ENCODE data around the gene DEFB131A. TPM values are rescaled to one million over a fixed set of nuclear protein-coding genes. Genes with fewer than 3 reads are reported as not detected.
"Not testable (repeated sequence)": the region's sequence is repeated elsewhere in the genome, so short reads cannot be mapped to it uniquely, and the experiment has no call there.

The DEFB131A gene
- total RNA-seq, 1 donor from 2014 or later: not detected

GRCh38 chr4:9479466-9479865, 35.3 kb downstream of the DEFB131A start:
- H3K27me3 ChIP-seq; H3K27ac ChIP-seq; H3K36me3 ChIP-seq; H3K4me3 ChIP-seq; H3K4me1 ChIP-seq; intact Hi-C loops (cut with DNase I); H3K9me3 ChIP-seq; DNase-seq (ENCODE audit: low spot score in 2 of 2): not testable (repeated sequence)

- H3K9me3 ChIP-seq; H3K36me3 ChIP-seq; intact Hi-C loops (cut with DNase I); H3K27me3 ChIP-seq; H3K4me3 ChIP-seq; H3K4me1 ChIP-seq; H3K27ac ChIP-seq; DNase-seq (ENCODE audit: low spot score in 2 of 2): not testable (repeated sequence)
Measured at GRCh38 chr4:9480066-9480465, 35.9 kb downstream of the DEFB131A start.

- H3K4me3 ChIP-seq; H3K9me3 ChIP-seq; DNase-seq (ENCODE audit: low spot score in 2 of 2); H3K4me1 ChIP-seq; H3K27me3 ChIP-seq; H3K27ac ChIP-seq; H3K36me3 ChIP-seq; intact Hi-C loops (cut with DNase I): not testable (repeated sequence)
Measured at GRCh38 chr4:9482871-9483270, 38.7 kb downstream of the DEFB131A start.

- intact Hi-C loops (cut with DNase I); H3K27ac ChIP-seq; H3K4me3 ChIP-seq; H3K4me1 ChIP-seq; DNase-seq (ENCODE audit: low spot score in 2 of 2); H3K9me3 ChIP-seq; H3K36me3 ChIP-seq; H3K27me3 ChIP-seq: not testable (repeated sequence)
Measured at GRCh38 chr4:9483682-9484081, 39.5 kb downstream of the DEFB131A start.

- not testable (repeated sequence) for H3K27me3 ChIP-seq
Measured at GRCh38 chr4:9486880-9487279, 42.7 kb downstream of the DEFB131A start.

GRCh38 chr4:9488796-9489195, 44.6 kb downstream of the DEFB131A start:
- not testable (repeated sequence) for DNase-seq (ENCODE audit: low spot score in 2 of 2)

More at GRCh38 chr4:9486880-9487279, 42.7 kb downstream of the DEFB131A start:
- H3K27ac ChIP-seq; H3K9me3 ChIP-seq; H3K36me3 ChIP-seq; H3K4me1 ChIP-seq; DNase-seq (ENCODE audit: low spot score in 2 of 2); intact Hi-C loops (cut with DNase I); H3K4me3 ChIP-seq: not testable (repeated sequence)

GRCh38 chr4:9490496-9490895, 46.3 kb downstream of the DEFB131A start:
- H3K4me3 ChIP-seq; intact Hi-C loops (cut with DNase I); H3K27me3 ChIP-seq; H3K27ac ChIP-seq; DNase-seq (ENCODE audit: low spot score in 2 of 2); H3K9me3 ChIP-seq; H3K4me1 ChIP-seq; H3K36me3 ChIP-seq: not testable (repeated sequence)

More at GRCh38 chr4:9488796-9489195, 44.6 kb downstream of the DEFB131A start:
- H3K4me3 ChIP-seq; H3K4me1 ChIP-seq; H3K27me3 ChIP-seq; intact Hi-C loops (cut with DNase I); H3K27ac ChIP-seq; H3K9me3 ChIP-seq; H3K36me3 ChIP-seq: not testable (repeated sequence)

- H3K4me1 ChIP-seq; H3K27me3 ChIP-seq; DNase-seq (ENCODE audit: low spot score in 2 of 2); H3K36me3 ChIP-seq; H3K27ac ChIP-seq; intact Hi-C loops (cut with DNase I); H3K4me3 ChIP-seq; H3K9me3 ChIP-seq: not testable (repeated sequence)
Measured at GRCh38 chr4:9490986-9491385, 46.8 kb downstream of the DEFB131A start.

GRCh38 chr4:9493589-9493988, 49.4 kb downstream of the DEFB131A start:
- H3K27ac ChIP-seq; intact Hi-C loops (cut with DNase I); H3K36me3 ChIP-seq; H3K4me1 ChIP-seq; H3K27me3 ChIP-seq; H3K4me3 ChIP-seq; H3K9me3 ChIP-seq; DNase-seq (ENCODE audit: low spot score in 2 of 2): not testable (repeated sequence)

- H3K4me3 ChIP-seq; DNase-seq (ENCODE audit: low spot score in 2 of 2); intact Hi-C loops (cut with DNase I); H3K36me3 ChIP-seq; H3K9me3 ChIP-seq; H3K27me3 ChIP-seq; H3K4me1 ChIP-seq; H3K27ac ChIP-seq: not testable (repeated sequence)
Measured at GRCh38 chr4:9494256-9495035, 50.2 kb downstream of the DEFB131A start.

GRCh38 chr4:9495443-9495842, 51.2 kb downstream of the DEFB131A start:
- H3K4me1 ChIP-seq; H3K4me3 ChIP-seq; H3K9me3 ChIP-seq; intact Hi-C loops (cut with DNase I); H3K36me3 ChIP-seq; H3K27ac ChIP-seq; DNase-seq (ENCODE audit: low spot score in 2 of 2); H3K27me3 ChIP-seq: not testable (repeated sequence)
- peak in 1 of 3 experiments; percentile 32 for TF ChIP-seq CTCF (IDR thresholded peaks at IDR 0.05)

- intact Hi-C loops (cut with DNase I); H3K27ac ChIP-seq; H3K9me3 ChIP-seq; H3K27me3 ChIP-seq; H3K4me1 ChIP-seq; DNase-seq (ENCODE audit: low spot score in 2 of 2); H3K36me3 ChIP-seq: not testable (repeated sequence)
- H3K4me3 ChIP-seq: peak overlapping the region in 1 of 2 donors; percentile 26
Measured at GRCh38 chr4:9497575-9498467, 53.6 kb downstream of the DEFB131A start.

- H3K4me1 ChIP-seq; H3K4me3 ChIP-seq; intact Hi-C loops (cut with DNase I); H3K27me3 ChIP-seq; H3K27ac ChIP-seq; H3K9me3 ChIP-seq; H3K36me3 ChIP-seq; DNase-seq (ENCODE audit: low spot score in 2 of 2): not testable (repeated sequence)
Measured at GRCh38 chr4:9498468-9499040, 54.3 kb downstream of the DEFB131A start.

Data from ascending aorta (tissue), 2 donors.